GM19395 (cell line): ENCODE results near the gene GPR89A.
"Not testable (repeated sequence)": the region's sequence is repeated elsewhere in the genome, so short reads cannot be mapped to it uniquely, and the experiment has no call there.

Experiments used
- ATAC-seq: cut with Tn5 transposase; IDR thresholded peaks from one replicate; pipeline ENCODE4 v1.9.1; 2021; ENCODE audit warnings: mild to moderate bottlenecking, moderate library complexity; ENCODE audit not compliant: unreplicated experiment

GPR89A gene

GRCh38 chr1:145684858-145685257 lies 77.1 kb downstream of the GPR89A start:
- not testable (repeated sequence) for ATAC-seq

GRCh38 chr1:145686078-145686477 lies 78.3 kb downstream of the GPR89A start:
- ATAC-seq, result not testable (repeated sequence)

GRCh38 chr1:145688328-145688727 lies 80.5 kb downstream of the GPR89A start:
- ATAC-seq, result no peak

GRCh38 chr1:145688924-145689323 lies 81.1 kb downstream of the GPR89A start:
- no peak for ATAC-seq

GRCh38 chr1:145689922-145690321 lies 82.1 kb downstream of the GPR89A start:
- ATAC-seq, result no peak

GRCh38 chr1:145690587-145691558 lies 83.1 kb downstream of the GPR89A start:
- ATAC-seq, result no peak

- ATAC-seq, result no peak
These were observed 85.1 kb downstream of the GPR89A start for GRCh38 chr1:145692785-145693443.

- ATAC-seq, result no peak
These were observed 88.2 kb downstream of the GPR89A start for GRCh38 chr1:145695821-145696629.

- ATAC-seq, result no peak
These were observed 88.8 kb downstream of the GPR89A start for GRCh38 chr1:145696630-145696960.

GRCh38 chr1:145701306-145701862 lies 93.6 kb downstream of the GPR89A start:
- ATAC-seq, result no peak

- no peak for ATAC-seq
These were observed 94.3 kb downstream of the GPR89A start for GRCh38 chr1:145702052-145702451.

GRCh38 chr1:145702826-145703225 lies 95.0 kb downstream of the GPR89A start:
- ATAC-seq, result no peak

GRCh38 chr1:145705622-145706021 lies 97.8 kb downstream of the GPR89A start:
- ATAC-seq, result no peak

- no peak for ATAC-seq
These were observed 98.4 kb downstream of the GPR89A start for GRCh38 chr1:145706086-145706664.

- no peak for ATAC-seq
These were observed 99.5 kb downstream of the GPR89A start, which contains the start of gene PDZK1 for GRCh38 chr1:145707183-145707867. TSS of gene PDZK1 (minus strand) at chr1:145707368. CDS start at chr1:145688021, 19,347 bp downstream.

- ATAC-seq, result no peak
These were observed 100.3 kb downstream of the GPR89A start for GRCh38 chr1:145708063-145708462.

- no peak for ATAC-seq
These were observed 102.7 kb downstream of the GPR89A start for GRCh38 chr1:145710291-145711027.

- ATAC-seq, result no peak
These were observed 103.4 kb downstream of the GPR89A start for GRCh38 chr1:145711213-145711651.

- no peak for ATAC-seq
These were observed 106.8 kb downstream of the GPR89A start for GRCh38 chr1:145714524-145715111.
